Astrocyte (in vitro differentiated cells and primary cell): ENCODE results near the gene SLC37A1.

Source experiments
- CTCF ChIP-seq: IDR thresholded peaks from 2 replicates; pipeline ENCODE4 v1.5.1; 2011; ENCODE audit warnings: low read depth, mild to moderate bottlenecking, inconsistent platforms, low read length, moderate library complexity; ENCODE audit not compliant: insufficient read depth
- EZH2 ChIP-seq: IDR thresholded peaks from 2 replicates; pipeline ENCODE4 v1.6.1; 2012; ENCODE audit warnings: mild to moderate bottlenecking, low read length, inconsistent platforms; ENCODE audit not compliant: insufficient read depth

GRCh38 chr21:42557420-42557819, 43.8 kb downstream of the SLC37A1 start:
- TF ChIP-seq CTCF (no peak), EZH2 (no peak)
